ENCODE results near the gene SSC5D.

SSC5D gene

GRCh38 chr19:55459551-55459949 lies 28.7 kb upstream of the SSC5D start:
- no peak for ATAC-seq

DNA sequence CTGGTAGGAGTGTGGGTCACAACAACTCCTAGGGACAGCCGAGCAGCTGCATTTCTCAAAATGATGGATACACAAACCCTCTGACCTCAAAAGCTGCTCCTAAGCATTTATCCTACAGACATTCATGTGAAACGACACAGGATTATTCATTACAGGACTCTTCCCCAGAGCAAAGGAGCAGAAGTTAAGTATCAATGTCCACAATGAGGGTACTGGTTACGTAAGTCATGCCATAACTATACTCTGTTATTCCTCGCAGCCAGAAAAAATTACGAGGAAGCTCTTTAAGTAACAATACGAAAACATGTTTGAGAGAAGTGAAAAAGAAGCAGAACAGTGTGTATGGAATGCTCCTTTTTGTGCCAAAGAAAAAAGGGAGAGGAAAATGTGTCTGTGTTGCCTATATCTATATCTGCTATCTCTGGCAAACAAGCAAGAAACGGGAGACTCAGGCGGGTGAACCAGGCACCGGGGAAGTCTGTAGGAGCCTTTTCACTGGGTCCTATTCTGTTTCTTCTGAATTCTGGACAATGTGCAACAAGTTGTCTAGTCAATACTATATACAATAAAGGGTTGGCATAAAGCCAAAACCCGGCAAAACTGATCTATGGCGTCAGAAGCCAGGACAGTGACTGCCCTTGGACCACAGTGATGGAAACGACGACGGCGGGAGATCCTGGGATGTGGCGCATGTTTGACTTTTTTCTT lies 28.1 kb upstream of the SSC5D start:
- ATAC-seq = peak; percentile 2; the same call in 1 of the 3 replicates
- TF ChIP-seq CSDC2 (CRISPR knock-in tag; IDR thresholded peaks at IDR 0.05) (no peak), PATZ1 (CRISPR knock-in tag; IDR thresholded peaks at IDR 0.05; ENCODE audit: borderline replicate concordance) (no peak), TOX (CRISPR knock-in tag; IDR thresholded peaks at IDR 0.05; ENCODE audit: borderline replicate concordance) (no peak), GLIS3 (CRISPR knock-in tag; IDR thresholded peaks at IDR 0.05) (no peak), ZFP30 (CRISPR knock-in tag; IDR thresholded peaks at IDR 0.05) (no peak), ZNF70 (CRISPR knock-in tag; IDR thresholded peaks at IDR 0.05) (no peak), ISL1 (CRISPR knock-in tag; IDR thresholded peaks at IDR 0.05) (no peak), ZNF8 (CRISPR knock-in tag; IDR thresholded peaks at IDR 0.05) (no peak), ZNF565 (CRISPR knock-in tag; conservative IDR thresholded peaks at IDR 0.05; ENCODE audit: low read depth) (no peak)
- TF ChIP-seq, protein P1, sequence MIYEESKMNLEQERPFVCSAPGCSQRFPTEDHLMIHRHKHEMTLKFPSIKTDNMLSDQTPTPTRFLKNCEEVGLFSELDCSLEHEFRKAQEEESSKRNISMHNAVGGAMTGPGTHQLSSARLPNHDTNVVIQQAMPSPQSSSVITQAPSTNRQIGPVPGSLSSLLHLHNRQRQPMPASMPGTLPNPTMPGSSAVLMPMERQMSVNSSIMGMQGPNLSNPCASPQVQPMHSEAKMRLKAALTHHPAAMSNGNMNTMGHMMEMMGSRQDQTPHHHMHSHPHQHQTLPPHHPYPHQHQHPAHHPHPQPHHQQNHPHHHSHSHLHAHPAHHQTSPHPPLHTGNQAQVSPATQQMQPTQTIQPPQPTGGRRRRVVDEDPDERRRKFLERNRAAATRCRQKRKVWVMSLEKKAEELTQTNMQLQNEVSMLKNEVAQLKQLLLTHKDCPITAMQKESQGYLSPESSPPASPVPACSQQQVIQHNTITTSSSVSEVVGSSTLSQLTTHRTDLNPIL (CRISPR knock-in tag; IDR thresholded peaks at IDR 0.05; ENCODE audit: low read depth) = no peak
- TF ChIP-seq, protein P2, sequence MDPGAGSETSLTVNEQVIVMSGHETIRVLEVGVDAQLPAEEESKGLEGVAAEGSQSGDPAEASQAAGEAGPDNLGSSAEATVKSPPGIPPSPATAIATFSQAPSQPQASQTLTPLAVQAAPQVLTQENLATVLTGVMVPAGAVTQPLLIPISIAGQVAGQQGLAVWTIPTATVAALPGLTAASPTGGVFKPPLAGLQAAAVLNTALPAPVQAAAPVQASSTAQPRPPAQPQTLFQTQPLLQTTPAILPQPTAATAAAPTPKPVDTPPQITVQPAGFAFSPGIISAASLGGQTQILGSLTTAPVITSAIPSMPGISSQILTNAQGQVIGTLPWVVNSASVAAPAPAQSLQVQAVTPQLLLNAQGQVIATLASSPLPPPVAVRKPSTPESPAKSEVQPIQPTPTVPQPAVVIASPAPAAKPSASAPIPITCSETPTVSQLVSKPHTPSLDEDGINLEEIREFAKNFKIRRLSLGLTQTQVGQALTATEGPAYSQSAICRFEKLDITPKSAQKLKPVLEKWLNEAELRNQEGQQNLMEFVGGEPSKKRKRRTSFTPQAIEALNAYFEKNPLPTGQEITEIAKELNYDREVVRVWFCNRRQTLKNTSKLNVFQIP (CRISPR knock-in tag; IDR thresholded peaks at IDR 0.05; ENCODE audit: borderline replicate concordance, low read depth) = no peak
- TF ChIP-seq, protein P3, sequence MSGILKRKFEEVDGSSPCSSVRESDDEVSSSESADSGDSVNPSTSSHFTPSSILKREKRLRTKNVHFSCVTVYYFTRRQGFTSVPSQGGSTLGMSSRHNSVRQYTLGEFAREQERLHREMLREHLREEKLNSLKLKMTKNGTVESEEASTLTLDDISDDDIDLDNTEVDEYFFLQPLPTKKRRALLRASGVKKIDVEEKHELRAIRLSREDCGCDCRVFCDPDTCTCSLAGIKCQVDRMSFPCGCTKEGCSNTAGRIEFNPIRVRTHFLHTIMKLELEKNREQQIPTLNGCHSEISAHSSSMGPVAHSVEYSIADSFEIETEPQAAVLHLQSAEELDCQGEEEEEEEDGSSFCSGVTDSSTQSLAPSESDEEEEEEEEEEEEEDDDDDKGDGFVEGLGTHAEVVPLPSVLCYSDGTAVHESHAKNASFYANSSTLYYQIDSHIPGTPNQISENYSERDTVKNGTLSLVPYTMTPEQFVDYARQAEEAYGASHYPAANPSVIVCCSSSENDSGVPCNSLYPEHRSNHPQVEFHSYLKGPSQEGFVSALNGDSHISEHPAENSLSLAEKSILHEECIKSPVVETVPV (CRISPR knock-in tag; IDR thresholded peaks at IDR 0.05) = no peak

More at GRCh38 chr19:55459551-55459949, 28.7 kb upstream of the SSC5D start:
- TF ChIP-seq ZC3H10 (CRISPR knock-in tag; IDR thresholded peaks at IDR 0.05) = no peak
- no peak for TF ChIP-seq TOX (CRISPR knock-in tag; IDR thresholded peaks at IDR 0.05; ENCODE audit: borderline replicate concordance)
- no peak for TF ChIP-seq TCF4 (CRISPR knock-in tag; IDR thresholded peaks at IDR 0.05; ENCODE audit: borderline replicate concordance)
- no peak for TF ChIP-seq ZFP30 (CRISPR knock-in tag; IDR thresholded peaks at IDR 0.05)
- no peak for TF ChIP-seq CSDC2 (CRISPR knock-in tag; IDR thresholded peaks at IDR 0.05)
- TF ChIP-seq BACH2 (CRISPR knock-in tag; IDR thresholded peaks at IDR 0.05; ENCODE audit: borderline replicate concordance) = no peak
- TF ChIP-seq TSHZ2 (CRISPR knock-in tag; IDR thresholded peaks at IDR 0.05) = no peak
- TF ChIP-seq PATZ1 (CRISPR knock-in tag; IDR thresholded peaks at IDR 0.05; ENCODE audit: borderline replicate concordance) = no peak
- TF ChIP-seq, protein P1 (CRISPR knock-in tag; IDR thresholded peaks at IDR 0.05; ENCODE audit: low read depth) = no peak
- no peak for TF ChIP-seq ZFP3 (CRISPR knock-in tag; IDR thresholded peaks at IDR 0.05)

Data from SK-N-SH treated with all-trans-retinoic acid at 6 μM for 48 hours (cell line).